CD4-positive, alpha-beta T cell treated with Interleukin-12 subunit alpha and Interleukin-12 subunit beta, for 1 hour (primary cell): ENCODE measurements around the gene SMIM13.
A peak's percentile ranks its signal among the peaks of the same experiment; 100 is the strongest.
"Not testable (repeated sequence)": the region's sequence is repeated elsewhere in the genome, so short reads cannot be mapped to it uniquely, and the experiment has no call there.

Experiments used
- DNase-seq: peaks from one replicate; pipeline ENCODE4 v3.0.0-alpha.2; 2020

SMIM13 gene

DNA sequence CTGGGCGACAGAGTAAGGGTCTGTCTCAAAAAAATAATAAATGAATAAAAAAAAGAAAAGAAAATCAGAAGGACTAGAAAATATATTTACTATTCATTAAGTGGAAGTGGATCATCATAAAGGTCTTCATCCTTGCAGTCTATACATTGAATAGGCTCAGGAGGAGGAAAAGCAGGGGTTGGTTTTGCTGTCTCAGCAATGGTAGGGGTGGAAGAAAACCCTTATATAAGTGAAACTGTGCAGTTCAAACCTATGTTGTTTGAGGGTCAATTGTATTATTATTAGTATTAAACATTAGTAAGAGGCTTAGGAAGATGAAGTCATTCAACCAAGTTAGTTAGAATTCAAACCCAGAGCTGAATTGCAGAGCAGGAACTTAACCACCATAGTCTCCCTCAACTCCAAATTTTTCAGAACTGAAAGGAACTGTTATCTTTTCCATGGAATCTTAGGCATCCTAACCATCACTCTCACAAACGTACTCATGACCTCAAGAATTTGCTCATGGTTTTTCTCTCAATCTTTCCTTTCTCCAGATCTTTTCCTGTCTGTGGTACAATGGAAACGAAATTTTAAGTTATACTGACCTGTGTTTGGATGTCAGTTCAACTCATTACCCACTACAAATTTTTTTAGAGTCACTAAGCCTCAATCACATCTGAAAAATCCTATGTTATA, 7.7 kb upstream of the SMIM13 start:
- DNase-seq: no peak

DNA sequence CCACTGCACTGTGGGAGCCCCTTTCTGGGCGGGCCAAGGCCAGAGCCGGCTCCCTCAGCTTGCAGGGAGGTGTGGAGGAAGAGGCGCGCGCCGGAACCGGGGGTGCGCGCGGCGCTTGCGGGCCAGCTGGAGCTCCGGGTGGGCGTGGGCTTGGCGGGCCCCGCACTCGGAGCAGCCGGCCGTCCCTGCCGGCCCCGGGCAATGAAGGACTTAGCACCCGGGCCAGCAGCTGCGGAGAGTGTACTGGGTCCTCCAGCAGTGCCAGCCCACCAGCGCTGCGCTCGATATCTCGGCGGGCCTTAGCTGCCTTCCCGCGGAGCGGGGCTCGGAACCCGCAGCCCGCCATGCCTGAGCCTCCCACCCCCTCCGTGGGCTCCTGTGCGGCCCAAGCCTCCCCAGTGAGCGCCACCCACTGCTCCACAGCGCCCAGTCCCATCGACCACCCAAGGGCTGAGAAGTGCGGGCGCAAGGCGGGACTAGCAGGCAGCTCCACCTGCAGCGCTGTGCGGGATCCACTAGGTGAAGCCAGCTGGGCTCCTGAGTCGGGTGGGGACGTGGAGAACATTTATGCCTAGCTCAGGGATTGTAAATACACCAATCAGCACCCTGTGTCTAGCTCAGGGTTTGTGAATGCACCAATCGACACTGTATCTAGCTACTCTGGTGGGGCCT, 6.4 kb upstream of the SMIM13 start:
- DNase-seq: not testable (repeated sequence)

DNA sequence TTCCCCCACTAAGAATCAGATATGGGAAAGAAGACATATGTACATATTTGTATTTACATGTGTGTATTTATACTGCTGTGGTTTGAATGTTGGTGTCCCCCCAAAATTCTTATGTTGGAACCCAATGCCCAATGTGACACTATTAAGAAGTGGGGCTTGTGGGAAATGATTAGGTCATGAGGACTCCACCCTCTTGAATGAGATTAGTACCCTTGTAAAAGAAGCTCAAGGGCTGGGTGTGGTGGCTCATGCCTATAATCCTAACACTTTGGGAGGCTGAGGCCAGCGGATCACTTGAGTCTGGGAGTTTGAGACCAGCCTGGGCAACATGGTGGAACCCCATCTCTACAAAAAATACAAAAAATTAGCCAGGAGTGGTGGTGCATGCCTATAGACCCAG, 3.9 kb upstream of the SMIM13 start:
- no peak for DNase-seq

DNA sequence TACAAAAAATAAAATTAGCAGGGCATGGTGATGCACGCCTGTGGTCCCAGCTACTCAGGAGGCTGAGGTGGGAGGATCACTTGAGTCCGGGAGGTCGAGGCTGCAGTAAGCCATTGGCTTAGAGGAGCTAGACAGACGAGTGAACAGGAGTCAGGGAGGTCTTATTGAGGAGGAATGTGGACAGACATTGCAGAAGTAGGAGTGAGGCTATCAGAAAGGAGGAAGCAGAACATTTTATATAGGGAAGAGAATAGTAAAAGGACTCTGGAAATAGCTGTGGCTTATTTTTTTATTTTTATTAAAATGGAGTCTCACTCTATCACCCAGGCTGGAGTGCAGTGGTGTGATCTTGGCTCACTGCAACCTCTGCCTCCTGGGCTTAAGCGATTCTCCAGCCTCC, 2.5 kb upstream of the SMIM13 start:
- not testable (repeated sequence) for DNase-seq

DNA sequence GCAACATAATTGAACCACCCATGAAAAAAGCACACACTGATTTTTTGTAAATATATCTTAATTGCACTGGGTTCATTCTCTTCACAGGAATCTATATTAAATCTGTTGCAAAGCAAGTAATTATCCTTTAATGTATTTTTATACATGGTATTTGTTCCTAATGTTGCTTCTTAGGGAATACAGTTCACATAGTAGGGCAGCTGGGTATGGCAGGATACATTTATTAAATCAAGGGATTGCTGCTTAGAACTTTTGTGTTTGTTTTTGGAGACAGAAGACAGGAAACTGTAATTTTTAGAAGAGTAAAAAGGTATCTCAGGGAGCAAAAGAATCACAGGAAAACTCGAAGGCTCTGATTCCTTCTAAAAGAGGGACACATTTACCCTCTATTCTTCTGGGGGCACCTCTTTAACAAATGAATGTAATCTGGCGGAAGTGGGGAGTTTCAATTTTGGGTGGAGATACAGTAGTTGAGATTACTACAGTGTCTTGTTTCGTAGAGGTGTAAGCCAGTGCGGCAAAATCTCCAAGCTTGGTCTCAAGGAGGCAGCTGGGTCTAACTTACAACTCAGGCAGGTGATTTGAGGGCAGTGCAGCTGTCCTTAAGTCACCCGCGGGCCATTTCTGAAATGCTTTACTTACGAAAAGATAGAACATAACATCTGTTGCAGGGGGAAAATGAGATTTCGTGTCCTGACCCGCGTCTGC, 812 bp upstream of the SMIM13 start:
- peak; percentile 49 for DNase-seq

DNA sequence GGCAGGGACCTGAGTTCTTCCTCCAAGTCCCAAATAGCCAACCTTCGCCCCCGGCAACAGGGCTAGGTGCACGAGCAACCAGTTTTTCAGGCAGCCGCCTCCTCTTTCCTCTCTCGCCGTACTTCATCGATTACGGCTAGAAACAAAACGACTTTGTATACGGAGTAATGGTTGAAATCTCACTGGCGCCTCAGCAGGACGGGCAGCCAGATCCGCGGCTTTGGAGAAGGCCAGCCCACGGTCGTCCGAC, 333 bp upstream of the SMIM13 start:
- DNase-seq: no peak

DNA sequence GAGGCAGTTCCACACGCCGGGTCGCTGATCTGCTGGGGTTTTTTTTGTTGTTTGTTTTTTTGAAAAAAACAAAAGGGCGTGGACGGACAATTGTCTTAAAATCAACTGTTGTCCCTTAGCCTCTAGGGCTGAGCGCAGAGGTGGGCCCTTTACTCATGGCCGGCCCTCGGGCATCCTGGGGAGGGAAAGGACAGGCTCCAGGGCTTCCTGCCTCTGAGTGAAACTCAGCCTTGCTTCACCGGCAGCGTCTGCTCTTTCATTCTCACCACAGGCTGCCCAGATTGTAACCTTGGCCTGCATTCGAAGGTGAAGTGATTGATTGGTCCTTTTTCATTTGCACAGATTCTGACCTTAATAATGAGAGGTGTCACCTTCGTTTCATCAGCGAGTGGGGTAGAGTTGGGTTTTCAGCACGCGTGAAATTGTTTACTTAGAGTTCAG, 797 bp downstream of the SMIM13 start:
- DNase-seq: peak; percentile 48

DNA sequence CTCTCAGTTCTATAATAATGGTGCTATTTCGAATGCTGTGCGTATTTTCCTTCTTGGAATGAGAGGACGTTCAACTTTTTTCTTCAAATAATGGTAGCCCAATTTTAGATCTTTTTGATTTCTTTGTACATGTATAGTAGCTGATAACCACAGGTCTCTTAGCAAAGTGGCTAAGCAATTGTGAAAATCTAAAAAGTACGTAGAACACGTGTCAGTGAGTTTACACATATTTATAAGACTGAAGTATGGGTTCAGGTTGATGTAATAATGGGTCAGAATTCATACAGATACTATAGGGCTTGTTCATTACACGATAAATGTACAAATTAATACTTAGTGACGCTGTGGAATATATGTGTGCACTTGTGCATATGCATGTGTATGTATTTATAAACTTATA, 1.3 kb downstream of the SMIM13 start:
- no peak for DNase-seq

DNA sequence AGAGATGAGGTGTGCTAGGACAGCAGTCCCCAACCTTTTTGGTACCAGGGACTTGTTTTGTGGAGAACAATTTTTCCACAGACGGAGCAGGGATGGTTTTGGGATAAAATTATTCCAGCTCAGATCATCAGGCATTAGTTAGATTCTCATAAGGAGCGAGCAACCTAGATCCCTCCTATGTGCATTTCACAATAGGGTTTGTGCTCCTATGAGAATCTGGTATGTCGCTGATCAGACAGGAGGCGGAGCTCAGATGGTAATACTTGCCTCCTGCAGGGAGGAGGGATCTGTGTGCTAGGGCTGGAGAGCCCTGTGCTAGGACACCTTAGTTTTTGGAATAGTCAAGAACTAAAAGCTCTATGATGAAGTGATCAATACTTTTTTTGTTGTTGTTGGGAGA, 2.5 kb downstream of the SMIM13 start:
- peak; percentile 17 for DNase-seq

DNA sequence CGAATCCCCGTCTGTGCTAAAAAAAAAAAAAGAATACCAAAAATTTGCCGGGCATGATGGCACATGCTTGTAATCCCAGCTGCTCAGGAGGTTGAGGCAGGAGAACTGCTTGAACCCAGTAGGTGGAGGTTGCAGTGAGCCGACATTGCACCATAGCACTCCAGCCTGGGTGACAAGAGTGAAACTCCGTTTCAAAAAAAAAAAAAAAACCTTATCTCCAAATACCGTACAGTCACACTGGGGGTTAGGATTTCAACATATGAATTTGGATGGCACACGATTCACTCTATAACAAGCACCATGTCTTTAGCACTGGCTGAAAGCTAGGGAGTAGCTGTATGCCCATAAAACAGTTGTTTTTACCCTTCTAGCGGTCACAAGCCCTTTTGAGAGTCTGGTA, 3.8 kb downstream of the SMIM13 start:
- DNase-seq: no peak

DNA sequence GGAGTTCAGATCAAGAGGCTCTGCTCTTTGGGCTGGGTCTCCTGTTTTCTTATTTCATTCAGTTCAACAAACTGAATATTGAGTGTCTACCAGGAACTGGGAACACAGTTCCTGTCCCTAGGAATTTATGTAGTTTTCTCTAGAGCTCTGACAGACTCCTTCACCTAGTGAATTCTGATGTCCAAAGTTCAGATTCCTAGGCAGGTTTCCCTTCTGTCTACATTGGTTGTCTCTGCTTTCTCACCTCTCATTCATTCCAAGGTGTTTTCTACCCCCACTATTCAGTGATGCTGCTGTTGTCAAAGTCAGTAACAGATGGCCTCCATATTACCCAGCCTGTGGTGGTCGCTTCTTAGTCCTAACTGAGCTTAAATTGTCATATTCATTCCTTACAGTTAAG, 4.4 kb downstream of the SMIM13 start:
- DNase-seq: no peak

DNA sequence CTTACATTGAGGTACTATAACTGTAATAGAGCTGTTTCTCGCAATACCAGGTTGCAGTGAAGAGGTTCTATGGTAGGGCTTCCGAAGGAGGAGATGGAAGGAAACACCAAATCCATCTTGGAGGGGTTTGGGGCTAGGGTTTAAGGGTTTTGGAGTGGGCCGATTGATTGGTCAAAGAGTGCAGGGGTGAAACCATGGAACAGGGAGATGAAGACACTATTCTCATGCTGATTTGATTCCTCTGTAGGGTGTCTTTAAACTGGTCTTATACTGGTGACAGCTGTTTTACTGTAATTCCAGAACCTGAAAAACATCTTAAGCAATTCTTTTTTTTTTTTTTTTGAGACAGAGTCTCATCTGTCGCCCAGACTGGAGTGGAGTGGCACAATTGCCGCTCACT, 7.8 kb downstream of the SMIM13 start:
- no peak for DNase-seq

DNA sequence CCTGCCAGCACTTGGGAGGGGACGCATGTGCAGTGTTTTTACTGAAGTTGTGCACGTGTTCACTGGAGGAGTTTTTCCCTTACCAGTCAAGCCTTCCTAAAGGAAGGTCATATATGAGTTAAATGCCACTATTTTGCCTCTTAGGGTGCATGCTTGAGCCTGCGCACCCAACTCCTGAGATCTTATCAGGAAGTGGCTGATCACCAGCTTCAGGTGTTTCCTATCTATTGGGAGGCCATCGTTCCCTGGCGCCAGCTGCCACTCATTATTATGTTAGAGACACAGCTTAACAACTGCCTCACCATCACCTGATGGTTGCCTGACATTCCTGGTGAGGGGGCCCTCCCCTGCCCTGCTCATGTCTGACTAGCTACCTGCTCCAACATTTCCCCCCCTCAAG, 9.4 kb downstream of the SMIM13 start:
- DNase-seq: no peak

DNA sequence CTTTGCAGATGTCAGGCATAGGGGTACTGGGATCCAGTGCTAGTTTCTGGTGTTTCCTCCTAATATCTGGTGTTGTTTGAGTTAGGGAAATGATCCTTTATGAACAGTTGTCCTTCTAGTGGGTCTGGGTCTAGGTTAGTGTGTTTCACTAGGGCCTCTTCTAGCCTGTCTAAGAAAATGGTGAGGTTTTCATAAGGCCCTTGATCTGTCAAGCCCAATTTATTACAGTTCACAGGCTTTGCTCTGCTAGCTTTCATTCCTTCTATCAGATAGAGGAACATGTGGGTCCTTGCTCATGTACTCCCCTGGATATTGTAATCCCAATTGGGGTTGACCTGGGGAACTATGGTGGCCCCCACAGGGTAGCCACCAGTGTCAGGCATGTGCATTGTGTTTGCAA, 15.1 kb downstream of the SMIM13 start:
- no peak for DNase-seq

DNA sequence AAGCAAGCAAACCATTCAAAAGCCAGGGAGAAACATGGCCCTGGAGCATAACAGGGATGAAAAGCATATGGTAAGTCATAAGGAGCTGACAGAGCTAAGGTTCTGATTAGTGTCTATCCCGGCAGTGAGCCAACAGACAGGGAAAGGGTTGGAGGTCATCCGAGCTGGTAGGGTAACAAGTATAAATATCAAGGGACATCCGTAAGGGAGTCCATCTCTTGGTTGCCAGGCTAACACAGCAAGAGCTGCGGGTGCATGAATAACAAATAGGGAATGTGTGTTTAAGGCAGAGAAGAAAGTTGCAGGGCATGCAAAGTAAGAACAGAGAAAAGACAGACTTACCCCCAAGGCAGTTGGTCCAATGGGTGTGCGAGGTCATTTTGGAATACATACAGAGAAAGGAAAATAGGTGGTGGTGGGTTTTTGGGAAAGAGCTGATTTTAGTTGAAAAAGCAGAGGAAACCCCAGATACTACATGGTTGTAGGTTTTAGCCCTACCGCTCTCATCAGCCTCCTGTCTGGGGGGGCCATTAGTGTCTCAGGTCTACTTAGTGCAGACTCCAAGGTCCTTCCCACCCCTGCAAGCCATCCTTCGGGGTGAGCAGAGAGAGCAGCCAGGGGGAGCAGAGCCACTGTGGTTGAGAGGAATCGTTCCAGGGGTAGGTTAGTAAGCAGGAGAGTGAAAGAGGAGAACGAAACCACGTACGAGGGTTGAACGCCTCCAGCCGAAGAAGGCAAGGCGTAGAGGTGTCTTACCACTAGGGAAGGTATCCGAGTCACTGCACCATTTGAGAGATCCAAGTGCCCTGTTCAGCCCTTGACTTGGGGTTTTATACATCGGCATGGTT, 17.5 kb downstream of the SMIM13 start, which contains the start of gene ERVFRD-1:
Gene ERVFRD-1 (minus strand): TSS at position 805 of the 848 bp plus-strand sequence. CDS start 6,415 bp downstream, outside the sequence.
- no peak for DNase-seq

DNA sequence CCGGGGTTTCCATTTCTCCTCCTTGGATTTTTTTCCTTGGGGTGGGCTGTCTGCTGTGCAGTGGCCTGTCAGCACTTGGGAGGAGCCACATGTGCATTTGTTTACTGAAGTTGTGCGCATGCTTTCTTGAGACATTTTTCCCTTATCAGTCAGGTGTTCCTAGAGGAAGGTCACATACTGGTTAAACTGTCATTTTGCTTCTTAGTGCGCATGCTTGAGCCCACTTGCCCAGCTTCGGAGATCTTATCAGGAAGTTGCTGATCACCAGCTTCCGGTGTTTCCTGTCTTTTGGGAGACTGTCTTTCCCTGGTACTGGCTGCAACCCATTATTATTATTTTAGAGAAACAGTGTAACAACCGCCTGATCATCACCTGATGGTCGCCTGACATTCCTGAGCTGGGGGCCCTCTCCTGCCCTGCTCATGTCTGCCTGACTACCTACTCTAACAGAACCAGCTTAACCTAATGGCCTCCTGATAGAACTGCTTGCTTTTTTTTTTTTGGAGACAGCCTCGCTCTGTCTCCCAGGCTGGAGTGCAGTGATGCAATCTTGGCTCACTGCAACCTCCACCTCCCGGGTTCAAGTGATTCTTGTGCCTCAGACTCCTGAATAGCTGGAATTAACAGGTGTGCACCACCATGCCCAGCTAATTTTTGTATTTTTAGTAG, 18.3 kb downstream of the SMIM13 start:
- DNase-seq: peak; percentile 10

DNA sequence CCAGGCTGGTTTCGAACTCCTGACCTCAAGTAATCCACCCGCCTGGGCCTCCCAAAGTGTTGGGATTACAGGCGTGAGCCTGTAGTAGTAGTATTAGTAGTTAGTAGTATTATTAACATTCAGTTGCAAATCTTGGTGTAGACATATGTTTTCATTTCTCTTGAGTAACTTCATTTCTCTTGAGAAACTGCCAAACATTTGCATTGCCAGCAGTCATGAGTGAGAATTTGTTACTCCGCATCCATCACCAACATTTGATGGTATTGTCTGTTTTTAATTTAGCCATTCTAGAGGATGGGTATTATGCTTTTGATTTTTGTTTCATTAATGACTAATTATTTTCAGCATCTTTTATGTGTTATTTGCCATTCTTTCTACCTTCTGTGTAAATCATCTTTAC, 19.4 kb downstream of the SMIM13 start:
- no peak for DNase-seq

DNA sequence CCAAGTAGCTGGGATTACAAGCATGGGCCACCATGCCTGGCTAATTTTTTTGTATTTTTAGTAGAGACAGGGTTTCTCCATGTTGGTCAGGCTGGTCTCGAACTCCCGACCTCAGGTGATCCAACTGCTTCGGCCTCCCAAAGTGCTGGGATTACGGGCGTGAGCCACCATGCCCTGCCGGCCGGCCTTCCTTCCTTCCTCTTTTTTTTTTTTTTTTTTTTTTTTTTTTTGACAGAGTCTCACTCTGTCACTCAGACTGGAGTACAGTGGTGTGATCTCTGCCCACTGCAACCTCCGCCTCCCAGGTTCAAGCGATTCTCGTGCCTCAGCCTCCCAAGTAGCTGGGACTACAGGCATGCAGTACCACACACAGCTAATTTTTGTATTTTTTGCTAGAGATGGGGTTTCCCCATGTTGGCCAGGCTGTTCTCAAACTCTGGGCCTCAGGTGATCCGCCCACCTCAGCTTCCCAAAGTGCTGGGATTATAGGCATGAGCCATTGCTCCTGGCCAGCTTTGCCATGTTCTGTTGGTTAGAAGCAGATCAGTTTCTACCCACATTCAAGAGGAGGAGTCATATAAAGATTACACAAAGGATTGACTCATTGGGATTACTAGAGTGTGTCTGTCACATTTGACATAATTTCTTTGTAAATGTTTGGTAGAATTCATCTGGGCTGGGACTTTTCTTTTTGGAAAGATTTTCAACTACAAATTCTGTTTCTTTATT, 22.3 kb downstream of the SMIM13 start:
- not testable (repeated sequence) for DNase-seq

DNA sequence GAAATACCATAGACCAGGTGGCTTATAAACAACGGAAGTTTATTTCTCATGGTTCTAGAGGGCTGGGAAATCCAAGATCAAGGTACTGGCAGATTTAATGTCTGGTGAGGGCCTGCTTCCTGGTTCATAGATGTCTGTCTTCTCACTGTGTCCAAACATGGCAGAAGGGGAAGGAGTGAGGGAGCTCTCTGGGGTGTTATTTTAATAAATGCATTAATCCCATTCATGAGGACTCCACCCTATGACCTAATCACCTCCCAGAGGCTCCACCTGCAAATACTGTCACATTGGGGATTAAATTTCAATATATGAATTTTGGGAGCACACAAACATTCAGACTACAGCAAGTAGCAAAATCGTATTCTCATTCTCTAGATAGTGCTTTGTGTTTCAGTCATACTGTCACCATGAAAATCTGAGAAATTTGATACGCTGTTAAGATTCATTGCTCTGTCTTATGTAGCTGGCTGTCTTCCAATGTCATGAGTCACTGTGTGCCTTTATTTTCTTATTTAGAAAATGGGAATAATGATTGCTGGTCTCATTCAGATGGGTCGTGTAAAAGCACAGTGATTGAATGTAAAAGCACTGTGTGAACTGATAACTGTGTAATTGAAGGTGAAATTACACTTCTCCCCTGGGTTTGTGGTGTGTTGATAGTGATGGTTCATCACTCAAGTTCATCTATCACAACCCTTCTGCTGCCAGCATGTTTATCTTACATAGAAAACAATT, 26.8 kb downstream of the SMIM13 start:
- DNase-seq: no peak

DNA sequence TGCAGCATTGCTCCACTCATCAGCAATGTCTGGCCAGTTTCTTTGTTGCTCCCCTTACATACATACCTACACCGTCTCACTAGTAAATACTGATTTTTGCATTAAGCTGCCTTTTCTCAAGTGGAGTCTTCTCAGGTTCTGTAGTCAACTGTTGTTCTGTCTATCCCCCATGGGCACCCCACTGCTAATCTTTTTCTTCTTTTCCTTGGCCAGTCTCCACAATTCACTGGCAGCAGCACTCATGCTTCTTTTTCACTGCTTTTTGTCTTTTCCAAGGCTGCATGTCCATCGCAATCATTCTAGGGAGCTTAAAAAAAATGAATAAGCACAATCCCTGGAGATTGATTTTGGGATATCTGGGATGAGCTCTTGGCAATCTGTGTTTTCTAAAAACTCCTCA, 28.2 kb downstream of the SMIM13 start:
- no peak for DNase-seq

DNA sequence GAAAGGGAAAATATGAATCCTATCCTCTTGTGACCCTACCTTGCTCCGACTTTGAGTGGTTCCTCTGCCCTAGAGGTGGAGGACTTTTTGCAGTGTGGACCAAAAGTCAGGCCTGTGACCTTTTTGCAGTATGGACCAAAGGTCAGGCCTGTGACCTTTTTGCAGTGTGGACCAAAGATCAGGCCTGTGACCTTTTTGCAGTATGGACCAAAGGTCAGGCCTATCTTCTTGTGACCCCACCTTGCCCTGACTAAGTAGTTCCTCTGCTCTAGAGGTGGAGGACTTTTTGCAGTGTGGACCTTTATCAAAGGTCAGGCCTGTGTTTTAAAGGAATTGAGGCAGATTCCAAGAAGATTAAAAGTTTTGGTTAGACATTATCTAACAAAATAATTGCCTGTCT, 28.7 kb downstream of the SMIM13 start:
- DNase-seq: no peak
